H9 (cell line): ENCODE results near the gene INTS3. TPM values are rescaled to one million over a fixed set of nuclear protein-coding genes. Genes with fewer than 3 reads are reported as not detected.
"Not testable (repeated sequence)": the region's sequence is repeated elsewhere in the genome, so short reads cannot be mapped to it uniquely, and the experiment has no call there.

Experiments used
- DNase-seq: peaks from one replicate; pipeline ENCODE4 v3.0.0-alpha.2; 2017
- H2AFZ ChIP-seq: one replicate; pipeline ENCODE4 v1.6.1; 2013; ENCODE audit warnings: mild to moderate bottlenecking, low read length, control low read depth, moderate library complexity
- H2AK5ac ChIP-seq: 2 replicates; pipeline ENCODE4 v1.6.1; 2013; ENCODE audit warnings: low read length, control low read depth, mixed read lengths; ENCODE audit not compliant: insufficient read length
- H2BK120ac ChIP-seq: one replicate; pipeline ENCODE4 v1.6.1; 2013; ENCODE audit warnings: low read depth, mild to moderate bottlenecking, low read length, control low read depth, inconsistent platforms; ENCODE audit not compliant: poor library complexity, severe bottlenecking
- H2BK12ac ChIP-seq: 2 replicates; pipeline ENCODE4 v1.6.1; 2013; ENCODE audit warnings: low read length, control low read depth, mixed read lengths, low read depth; ENCODE audit not compliant: insufficient read length
- H2BK15ac ChIP-seq: 2 replicates; pipeline ENCODE4 v1.6.1; 2013; ENCODE audit warnings: low read depth, low read length, control low read depth
- H2BK20ac ChIP-seq: one replicate; pipeline ENCODE4 v1.6.1; 2013; ENCODE audit warnings: low read depth, mild to moderate bottlenecking, low read length, control low read depth, inconsistent platforms; ENCODE audit not compliant: poor library complexity, severe bottlenecking
- H2BK5ac ChIP-seq: 2 replicates; pipeline ENCODE4 v1.6.1; 2013; ENCODE audit warnings: low read length, control low read depth, mixed read lengths; ENCODE audit not compliant: insufficient read length
- H3K14ac ChIP-seq: 2 replicates; pipeline ENCODE4 v1.6.1; 2013; ENCODE audit warnings: low read length, control low read depth; ENCODE audit not compliant: insufficient read depth
- H3K18ac ChIP-seq: 2 replicates; pipeline ENCODE4 v1.6.1; 2013; ENCODE audit warnings: low read depth, mild to moderate bottlenecking, mixed read lengths, low read length, control low read depth; ENCODE audit not compliant: insufficient read length
- H3K23ac ChIP-seq: 2 replicates; pipeline ENCODE4 v1.6.1; 2013; ENCODE audit warnings: low read length, control low read depth, mixed read lengths, low read depth; ENCODE audit not compliant: insufficient read length
- H3K23me2 ChIP-seq: 2 replicates; pipeline ENCODE4 v1.6.1; 2013; ENCODE audit warnings: low read depth, mild to moderate bottlenecking, mixed read lengths, low read length, control low read depth; ENCODE audit not compliant: insufficient read length, poor library complexity, severe bottlenecking
- H3K27ac ChIP-seq: 2 replicates; pipeline ENCODE4 v1.5.1; 2013; ENCODE audit warnings: low read length, control low read depth, mixed read lengths, low read depth; ENCODE audit not compliant: insufficient read length
- H3K27me3 ChIP-seq: 2 replicates; pipeline ENCODE4 v1.6.1; 2013; ENCODE audit warnings: low read length, control low read depth, inconsistent platforms; ENCODE audit not compliant: insufficient read depth
- H3K4ac ChIP-seq: 2 replicates; pipeline ENCODE4 v1.6.1; 2013; ENCODE audit warnings: low read depth, mild to moderate bottlenecking, control low read depth, inconsistent platforms, low read length, moderate library complexity
- H3K4me1 ChIP-seq: 2 replicates; pipeline ENCODE4 v1.6.1; 2013; ENCODE audit warnings: low read length, control low read depth, inconsistent platforms; ENCODE audit not compliant: insufficient read depth
- H3K4me2 ChIP-seq: 2 replicates; pipeline ENCODE4 v1.6.1; 2013; ENCODE audit warnings: low read length, control low read depth, mixed read lengths; ENCODE audit not compliant: insufficient read length, insufficient read depth
- H3K56ac ChIP-seq: 2 replicates; pipeline ENCODE4 v1.6.1; 2013; ENCODE audit warnings: low read depth, mild to moderate bottlenecking, mixed read lengths, low read length, control low read depth; ENCODE audit not compliant: insufficient read length
- H3K79me1 ChIP-seq: 2 replicates; pipeline ENCODE4 v1.6.1; 2013; ENCODE audit warnings: low read depth, mild to moderate bottlenecking, moderate library complexity, low read length, control low read depth, inconsistent platforms; ENCODE audit not compliant: insufficient read depth, poor library complexity, severe bottlenecking
- H3K79me2 ChIP-seq: 2 replicates; pipeline ENCODE4 v1.6.1; 2013; ENCODE audit warnings: low read length, control low read depth, inconsistent platforms; ENCODE audit not compliant: insufficient read depth
- H3K9ac ChIP-seq: 2 replicates; pipeline ENCODE4 v1.6.1; 2013; ENCODE audit warnings: low read length, control low read depth, mixed read lengths; ENCODE audit not compliant: insufficient read length; ENCODE audit errors: extremely low read depth
- H3K9me3 ChIP-seq: one replicate; pipeline ENCODE4 v1.6.1; 2013; ENCODE audit warnings: low read depth, low read length, inconsistent platforms; ENCODE audit not compliant: control insufficient read depth
- H3T11ph ChIP-seq: one replicate; pipeline ENCODE4 v1.6.1; 2013; ENCODE audit warnings: mild to moderate bottlenecking, low read length, control low read depth, inconsistent platforms
- H4K20me1 ChIP-seq: one replicate; pipeline ENCODE4 v1.6.1; 2013; ENCODE audit not compliant: control insufficient read depth, insufficient read length, insufficient read depth
- H4K5ac ChIP-seq: 2 replicates; pipeline ENCODE4 v1.6.1; 2013; ENCODE audit warnings: low read depth, mild to moderate bottlenecking, mixed read lengths, low read length, control low read depth; ENCODE audit not compliant: insufficient read length
- H4K8ac ChIP-seq: replicated peaks from 2 replicates; pipeline ENCODE4 v1.6.1; 2013; ENCODE audit warnings: low read length, control low read depth, mixed read lengths, low read depth; ENCODE audit not compliant: insufficient read length
- H4K91ac ChIP-seq: 2 replicates; pipeline ENCODE4 v1.6.1; 2013; ENCODE audit warnings: low read depth, mild to moderate bottlenecking, moderate library complexity, mixed read lengths, low read length, control low read depth; ENCODE audit not compliant: insufficient read length
- H3K27ac Mint-ChIP-seq, 3 experiments: 2 replicates in 2 of 3; 3 replicates in 1 of 3; pipeline ENCODE4 v1.8.0; 2020 to 2021; ENCODE audit warnings: mixed read lengths in 3 of 3, mild to moderate bottlenecking in 1 of 3, moderate library complexity in 1 of 3
- H3K27me3 Mint-ChIP-seq: 2 replicates; pipeline ENCODE4 v1.8.0; 2021; ENCODE audit warnings: low read depth, mild to moderate bottlenecking, moderate library complexity, mixed read lengths
- H3K36me3 Mint-ChIP-seq, 3 experiments: 2 replicates in 2 of 3; 3 replicates in 1 of 3; pipeline ENCODE4 v1.8.0; 2020 to 2021; ENCODE audit warnings: low read depth in 3 of 3, mixed read lengths in 3 of 3; ENCODE audit not compliant: insufficient read depth in 1 of 3
- H3K4me1 Mint-ChIP-seq, 2 experiments: 2 replicates each; pipeline ENCODE4 v1.8.0; 2020; ENCODE audit warnings: mixed read lengths in 2 of 2
- H3K4me3 Mint-ChIP-seq, 2 experiments: 2 replicates in 1 of 2; 3 replicates in 1 of 2; pipeline ENCODE4 v1.8.0; 2020 to 2021; ENCODE audit warnings: mild to moderate bottlenecking in 2 of 2, mixed read lengths in 2 of 2, moderate library complexity in 1 of 2
- H3K9me3 Mint-ChIP-seq, 2 experiments: 2 replicates in 1 of 2; 3 replicates in 1 of 2; pipeline ENCODE4 v1.8.0; 2020; ENCODE audit warnings: mild to moderate bottlenecking in 2 of 2, mixed read lengths in 2 of 2, moderate library complexity in 1 of 2
- WGBS: extraction: QIAGEN DNeasy Blood & Tissue Kit; methylation state at CpG from one replicate; pipeline ENCODE4 v1.1.7; 2013; ENCODE audit warnings: missing lambda C conversion rate, low lambda C conversion rate, mixed read lengths; ENCODE audit not compliant: insufficient read length; ENCODE audit errors: extremely low coverage; 5-methylcytosine and 5-hydroxymethylcytosine counted together
- total RNA-seq: library from RNA; stranded (reverse); gene quantifications from 2 replicates; pipeline ENCODE4 v1.2.1, GENCODE V29; 2021
- TF ChIP-seq, protein P1 (sequence below): fragments of 200-600 bp; sonication (generic); conservative IDR thresholded peaks from 3 replicates; pipeline ENCODE4 v1.8.0; 2021; ENCODE audit warnings: antibody characterized with exemption, mild to moderate bottlenecking

INTS3 gene
- total RNA-seq, 1 experiment from 2014 or later: 67.1 TPM

DNA sequence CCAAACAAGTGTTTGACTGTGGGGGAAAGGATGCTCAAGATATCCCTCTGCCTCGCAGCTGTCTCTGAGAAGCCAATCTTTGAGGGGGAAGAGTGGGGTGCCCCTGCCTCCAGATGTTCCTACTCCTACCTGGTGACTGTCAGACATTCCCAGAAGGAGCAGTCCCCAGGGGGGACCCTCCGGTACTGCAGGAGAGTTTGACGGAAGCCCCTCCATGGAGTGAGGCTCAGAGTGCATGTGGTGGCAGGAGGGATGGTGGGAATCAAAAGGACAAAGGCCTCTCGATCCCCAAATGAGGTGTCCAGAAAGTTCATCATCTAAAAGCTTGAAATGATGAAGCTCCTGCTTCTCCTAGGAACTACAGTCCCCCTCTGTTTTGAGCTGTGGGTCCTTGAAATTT lies 52.7 kb downstream of the INTS3 start:
- TF ChIP-seq, protein P1, sequence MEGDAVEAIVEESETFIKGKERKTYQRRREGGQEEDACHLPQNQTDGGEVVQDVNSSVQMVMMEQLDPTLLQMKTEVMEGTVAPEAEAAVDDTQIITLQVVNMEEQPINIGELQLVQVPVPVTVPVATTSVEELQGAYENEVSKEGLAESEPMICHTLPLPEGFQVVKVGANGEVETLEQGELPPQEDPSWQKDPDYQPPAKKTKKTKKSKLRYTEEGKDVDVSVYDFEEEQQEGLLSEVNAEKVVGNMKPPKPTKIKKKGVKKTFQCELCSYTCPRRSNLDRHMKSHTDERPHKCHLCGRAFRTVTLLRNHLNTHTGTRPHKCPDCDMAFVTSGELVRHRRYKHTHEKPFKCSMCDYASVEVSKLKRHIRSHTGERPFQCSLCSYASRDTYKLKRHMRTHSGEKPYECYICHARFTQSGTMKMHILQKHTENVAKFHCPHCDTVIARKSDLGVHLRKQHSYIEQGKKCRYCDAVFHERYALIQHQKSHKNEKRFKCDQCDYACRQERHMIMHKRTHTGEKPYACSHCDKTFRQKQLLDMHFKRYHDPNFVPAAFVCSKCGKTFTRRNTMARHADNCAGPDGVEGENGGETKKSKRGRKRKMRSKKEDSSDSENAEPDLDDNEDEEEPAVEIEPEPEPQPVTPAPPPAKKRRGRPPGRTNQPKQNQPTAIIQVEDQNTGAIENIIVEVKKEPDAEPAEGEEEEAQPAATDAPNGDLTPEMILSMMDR: no peak
- H3K9ac ChIP-seq: no peak overlapping the region
- peaks cover 1% of the 10 kb centered on the region for H3K23me2 ChIP-seq
- Mint-ChIP-seq H3K4me1 (peaks cover 23 to 26% of the 10 kb centered on the region in 2 experiments), H3K9me3 (no peaks in the 10 kb centered on the region), H3K36me3 (peaks cover 0 to 23% (median 18%) of the 10 kb centered on the region in 3 experiments; a peak in 6 of 7 replicates), H3K27me3 (no peaks in the 10 kb centered on the region), H3K27ac (no peak overlapping the region; a peak in 1 of 7 replicates), H3K4me3 (no peak overlapping the region; a peak in 1 of 5 replicates)
- H3K9me3 ChIP-seq: no peaks in the 10 kb centered on the region
- H3K14ac ChIP-seq: no peak overlapping the region
- H3K4me2 ChIP-seq: no peak overlapping the region
- no peak overlapping the region for H4K8ac ChIP-seq
- no peaks in the 10 kb centered on the region for H3K79me1 ChIP-seq
- H3K4ac ChIP-seq: no peak overlapping the region
- H2AK5ac ChIP-seq: no peak overlapping the region
- no peak for DNase-seq
- H4K91ac ChIP-seq: no peak overlapping the region
- H3K27me3 ChIP-seq: no peaks in the 10 kb centered on the region
- no peak overlapping the region for H2BK120ac ChIP-seq
- H3K23ac ChIP-seq: no peak overlapping the region
- peaks cover 3% of the 10 kb centered on the region; the same call in 1 of the 2 replicates for H3K4me1 ChIP-seq
- H3K79me2 ChIP-seq: no peaks in the 10 kb centered on the region
- H2BK12ac ChIP-seq: no peak overlapping the region
- no peaks in the 10 kb centered on the region for H4K20me1 ChIP-seq
- H3K27ac ChIP-seq: no peak overlapping the region
- H2BK5ac ChIP-seq: no peak overlapping the region
- H2AFZ ChIP-seq: no peak overlapping the region
- no peak overlapping the region for H3K18ac ChIP-seq
- H4K5ac ChIP-seq: no peak overlapping the region
- H2BK20ac ChIP-seq: no peak overlapping the region
- H2BK15ac ChIP-seq: no peak overlapping the region
- H3K56ac ChIP-seq: no peak overlapping the region
- H3T11ph ChIP-seq: no peak overlapping the region
- no CpG with 5 or more reads among the region's 4 CpGs for WGBS

DNA sequence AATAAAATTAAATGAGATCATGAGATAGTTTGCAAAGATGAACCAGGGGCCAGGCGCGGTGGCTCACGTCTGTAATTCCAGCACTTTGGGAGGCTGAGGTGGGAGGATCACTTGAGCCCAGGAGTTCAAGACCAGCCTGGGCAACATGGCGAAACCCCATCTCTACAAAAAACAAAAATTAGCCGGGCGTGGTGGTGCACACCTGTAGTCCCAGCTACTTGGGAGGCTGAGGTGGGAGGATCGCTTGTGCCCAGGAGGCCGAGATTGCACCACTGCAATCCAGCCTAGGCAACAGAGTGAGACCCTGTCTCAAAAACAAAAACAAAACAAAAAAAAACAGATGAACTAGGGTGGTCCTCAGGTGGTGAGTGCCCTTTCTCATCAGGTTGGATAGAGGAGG lies 54.8 kb downstream of the INTS3 start:
- not testable (repeated sequence) for H3K14ac ChIP-seq, H3K23me2 ChIP-seq, H2BK12ac ChIP-seq, H3K27ac Mint-ChIP-seq, H3K4me1 ChIP-seq, H3K27ac ChIP-seq, H3K4ac ChIP-seq, H2BK120ac ChIP-seq, H3K9ac ChIP-seq, H3T11ph ChIP-seq, H3K9me3 ChIP-seq, H3K27me3 ChIP-seq, DNase-seq, H4K20me1 ChIP-seq, H3K56ac ChIP-seq, H2AK5ac ChIP-seq, H4K5ac ChIP-seq, H3K79me1 ChIP-seq, H3K9me3 Mint-ChIP-seq, H3K23ac ChIP-seq, H3K79me2 ChIP-seq, H3K27me3 Mint-ChIP-seq, H2BK15ac ChIP-seq, H3K18ac ChIP-seq, H4K91ac ChIP-seq, H2BK5ac ChIP-seq, H2AFZ ChIP-seq, H2BK20ac ChIP-seq, H4K8ac ChIP-seq
- Mint-ChIP-seq H3K4me1 (peaks cover 9 to 10% of the 10 kb centered on the region in 2 experiments), H3K4me3 (peak overlapping the region; percentile 73 to 88), H3K36me3 (peaks cover 0 to 18% (median 10%) of the 10 kb centered on the region in 3 experiments; a peak in 4 of 7 replicates)
- H3K4me2 ChIP-seq: peak overlapping the region; percentile 66
- no CpG with 5 or more reads among the region's 8 CpGs for WGBS
